ENCODE results near the gene ALDH1A3. TPM values are rescaled to one million over a fixed set of nuclear protein-coding genes. Genes with fewer than 3 reads are reported as not detected.

Gene ALDH1A3
- not detected in 2 replicates for total RNA-seq

- POLR2A ChIA-PET, result no interaction called here
- Mint-ChIP-seq H3K36me3 (ENCODE audit: low read depth) (no peaks in the 10 kb centered on the region), H3K4me3 (peak within 1 kb of the TSS; percentile 70), H3K4me1 (peaks cover 14% of the 10 kb centered on the region), H3K9me3 (no peaks in the 10 kb centered on the region), H3K27ac (no peak within 1 kb of the TSS), H3K27me3 (peaks cover 67% of the 10 kb centered on the region)
- ATAC-seq (ENCODE audit: low read depth) (peak; percentile 37), DNase-seq (peak; percentile 17)
- CTCF ChIA-PET, result interaction anchor here (1.6 kb wide), 1 partner anchor 127 kb away, joined by 3 read pairs; no protein-coding TSS in a partner anchor
- no peak for TF ChIP-seq CTCF (IDR thresholded peaks at IDR 0.05)
- intact Hi-C loops (cut with micrococcal nuclease), result loop anchor here (10.0 kb wide), 1 partner anchor 535 kb away; the partner anchor contains the start of gene ADAMTS17
These were observed at the start of gene ALDH1A3 for GRCh38 chr15:100879464-100880138. Gene ALDH1A3, plus strand, starts transcription at chr15:100879831. Its CDS starts 77 bp downstream, at chr15:100879908.

- TF ChIP-seq CTCF (IDR thresholded peaks at IDR 0.05), result no peak
- intact Hi-C loops (cut with micrococcal nuclease), result no loop called here
- Mint-ChIP-seq H3K4me1 (no peaks in the 10 kb centered on the region), H3K27ac (no peak overlapping the region), H3K4me3 (no peak overlapping the region), H3K36me3 (ENCODE audit: low read depth) (no peaks in the 10 kb centered on the region), H3K9me3 (peaks cover 6% of the 10 kb centered on the region), H3K27me3 (peaks cover 11% of the 10 kb centered on the region)
- CTCF ChIA-PET, result no interaction called here
- no peak for DNase-seq
- POLR2A ChIA-PET, result no interaction called here
- ATAC-seq (ENCODE audit: low read depth), result no peak
These were observed 48.2 kb upstream of the ALDH1A3 start for GRCh38 chr15:100831467-100831866.

- H3K27me3 Mint-ChIP-seq, result peaks cover 9% of the 10 kb centered on the region
These were observed 47.3 kb upstream of the ALDH1A3 start for GRCh38 chr15:100832149-100832942.

GRCh38 chr15:100833417-100834389 is 45.9 kb upstream of the ALDH1A3 start:
- H3K9me3 Mint-ChIP-seq, result peaks cover 3% of the 10 kb centered on the region
- H3K27me3 Mint-ChIP-seq, result peaks cover 4% of the 10 kb centered on the region
- intact Hi-C loops (cut with micrococcal nuclease), result no loop called here
- CTCF ChIA-PET, result no interaction called here
- H3K4me1 Mint-ChIP-seq, result no peaks in the 10 kb centered on the region
- H3K27ac Mint-ChIP-seq, result no peak overlapping the region
- DNase-seq (no peak), ATAC-seq (ENCODE audit: low read depth) (no peak)
- POLR2A ChIA-PET, result no interaction called here
- H3K36me3 Mint-ChIP-seq (ENCODE audit: low read depth), result no peaks in the 10 kb centered on the region
- no peak overlapping the region for H3K4me3 Mint-ChIP-seq
- TF ChIP-seq CTCF (IDR thresholded peaks at IDR 0.05), result no peak

More at GRCh38 chr15:100832149-100832942, 47.3 kb upstream of the ALDH1A3 start:
- intact Hi-C loops (cut with micrococcal nuclease), result no loop called here
- Mint-ChIP-seq H3K4me3 (no peak overlapping the region), H3K36me3 (ENCODE audit: low read depth) (no peaks in the 10 kb centered on the region), H3K9me3 (peaks cover 6% of the 10 kb centered on the region), H3K27ac (no peak overlapping the region), H3K4me1 (no peaks in the 10 kb centered on the region)
- DNase-seq, result no peak
- ChIA-PET POLR2A (no interaction called here), CTCF (no interaction called here)
- ATAC-seq (ENCODE audit: low read depth), result no peak
- no peak for TF ChIP-seq CTCF (IDR thresholded peaks at IDR 0.05)
